ENCODE data around the gene COX11.

The COX11 gene

DNA sequence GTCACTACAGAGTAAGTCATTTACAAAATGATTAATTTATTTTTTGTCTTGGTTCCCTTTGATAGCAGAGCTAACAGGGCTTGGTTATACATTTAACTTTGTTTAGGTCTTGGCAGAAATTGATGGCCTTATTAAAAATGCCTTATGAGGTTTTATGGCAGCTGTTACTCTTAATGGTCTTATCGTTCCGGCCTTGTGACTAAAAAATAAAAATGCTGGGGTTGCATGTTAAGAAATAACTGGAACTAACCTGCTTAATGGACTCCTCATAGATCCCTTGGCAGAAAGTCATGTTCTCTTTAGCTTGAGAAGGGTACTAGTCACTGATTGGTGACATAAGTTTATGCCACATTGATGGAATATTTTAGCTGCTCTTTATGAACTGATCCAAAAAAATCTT, 18.3 kb downstream of the COX11 start:
- Histone ChIP-seq H3K4me2 (ENCODE audit: low read depth, low read length, poor library complexity, severe bottlenecking) (no peak overlapping the region), H2AFZ (ENCODE audit: low read length) (no peak overlapping the region), H3K9me3 (ENCODE audit: insufficient read depth, low read depth, low read length) (no peaks in the 10 kb centered on the region), H3K4me3 (ENCODE audit: low read length, poor library complexity, severe bottlenecking) (no peak overlapping the region), H3K9me2 (replicated peaks; ENCODE audit: low read depth, low read length) (no peaks in the 10 kb centered on the region), H3K27me3 (ENCODE audit: insufficient read depth, low read length, poor library complexity, severe bottlenecking) (no peaks in the 10 kb centered on the region), H3K79me2 (ENCODE audit: insufficient read depth, low read length) (no peaks in the 10 kb centered on the region), H3F3A (ENCODE audit: low read depth) (no peaks in the 10 kb centered on the region), H3K4me1 (ENCODE audit: insufficient read depth, low read length, poor library complexity, severe bottlenecking) (peaks cover 39% of the 10 kb centered on the region), H3K9ac (ENCODE audit: low read depth, low read length, poor library complexity, severe bottlenecking) (no peak overlapping the region), H3K36me3 (ENCODE audit: insufficient read depth, low read length) (no peaks in the 10 kb centered on the region), H4K20me1 (ENCODE audit: insufficient read depth, low read length, poor library complexity, severe bottlenecking) (no peaks in the 10 kb centered on the region)
- TF ChIP-seq, protein P1, sequence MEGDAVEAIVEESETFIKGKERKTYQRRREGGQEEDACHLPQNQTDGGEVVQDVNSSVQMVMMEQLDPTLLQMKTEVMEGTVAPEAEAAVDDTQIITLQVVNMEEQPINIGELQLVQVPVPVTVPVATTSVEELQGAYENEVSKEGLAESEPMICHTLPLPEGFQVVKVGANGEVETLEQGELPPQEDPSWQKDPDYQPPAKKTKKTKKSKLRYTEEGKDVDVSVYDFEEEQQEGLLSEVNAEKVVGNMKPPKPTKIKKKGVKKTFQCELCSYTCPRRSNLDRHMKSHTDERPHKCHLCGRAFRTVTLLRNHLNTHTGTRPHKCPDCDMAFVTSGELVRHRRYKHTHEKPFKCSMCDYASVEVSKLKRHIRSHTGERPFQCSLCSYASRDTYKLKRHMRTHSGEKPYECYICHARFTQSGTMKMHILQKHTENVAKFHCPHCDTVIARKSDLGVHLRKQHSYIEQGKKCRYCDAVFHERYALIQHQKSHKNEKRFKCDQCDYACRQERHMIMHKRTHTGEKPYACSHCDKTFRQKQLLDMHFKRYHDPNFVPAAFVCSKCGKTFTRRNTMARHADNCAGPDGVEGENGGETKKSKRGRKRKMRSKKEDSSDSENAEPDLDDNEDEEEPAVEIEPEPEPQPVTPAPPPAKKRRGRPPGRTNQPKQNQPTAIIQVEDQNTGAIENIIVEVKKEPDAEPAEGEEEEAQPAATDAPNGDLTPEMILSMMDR (conservative IDR thresholded peaks at IDR 0.05; ENCODE audit: low read length): no peak
- no peak for TF ChIP-seq EZH2phosphoT487 (IDR thresholded peaks at IDR 0.05; ENCODE audit: borderline replicate concordance)

DNA sequence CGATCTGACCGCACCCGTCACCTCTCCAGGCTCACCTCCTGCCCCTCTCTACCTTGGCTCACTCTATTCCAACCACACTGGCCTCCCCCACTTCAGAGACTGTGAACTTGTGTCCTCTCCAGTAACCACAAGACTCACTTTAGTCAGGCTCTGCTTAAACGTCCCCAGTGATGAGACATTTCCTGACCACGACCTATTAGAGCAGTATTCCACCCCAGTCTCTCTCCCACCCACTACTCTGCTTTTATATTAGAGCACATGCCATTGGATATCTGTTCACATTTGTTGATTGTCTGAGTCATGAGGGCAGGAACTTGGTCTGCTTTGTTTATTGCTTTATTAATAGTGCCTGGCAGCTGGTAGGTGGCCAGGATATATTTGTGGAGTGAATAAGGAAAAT, 20.1 kb downstream of the COX11 start:
- peaks cover 46% of the 10 kb centered on the region for H3K4me1 ChIP-seq (ENCODE audit: insufficient read depth, low read length, poor library complexity, severe bottlenecking)
- TF ChIP-seq, protein P1 (conservative IDR thresholded peaks at IDR 0.05; ENCODE audit: low read length): no peak
- TF ChIP-seq EZH2phosphoT487 (IDR thresholded peaks at IDR 0.05; ENCODE audit: borderline replicate concordance): no peak
- H3K9ac ChIP-seq (ENCODE audit: low read depth, low read length, poor library complexity, severe bottlenecking): no peak overlapping the region
- no peaks in the 10 kb centered on the region for H3K9me3 ChIP-seq (ENCODE audit: insufficient read depth, low read depth, low read length)
- H3K9me2 ChIP-seq (replicated peaks; ENCODE audit: low read depth, low read length): no peaks in the 10 kb centered on the region
- peak overlapping the region; percentile 19 for H3K4me2 ChIP-seq (ENCODE audit: low read depth, low read length, poor library complexity, severe bottlenecking)
- H3K27me3 ChIP-seq (ENCODE audit: insufficient read depth, low read length, poor library complexity, severe bottlenecking): no peaks in the 10 kb centered on the region
- no peaks in the 10 kb centered on the region for H3K36me3 ChIP-seq (ENCODE audit: insufficient read depth, low read length)
- H4K20me1 ChIP-seq (ENCODE audit: insufficient read depth, low read length, poor library complexity, severe bottlenecking): no peaks in the 10 kb centered on the region
- no peaks in the 10 kb centered on the region for H3F3A ChIP-seq (ENCODE audit: low read depth)
- no peak overlapping the region for H2AFZ ChIP-seq (ENCODE audit: low read length)
- no peak overlapping the region for H3K4me3 ChIP-seq (ENCODE audit: low read length, poor library complexity, severe bottlenecking)
- H3K79me2 ChIP-seq (ENCODE audit: insufficient read depth, low read length): no peaks in the 10 kb centered on the region

DNA sequence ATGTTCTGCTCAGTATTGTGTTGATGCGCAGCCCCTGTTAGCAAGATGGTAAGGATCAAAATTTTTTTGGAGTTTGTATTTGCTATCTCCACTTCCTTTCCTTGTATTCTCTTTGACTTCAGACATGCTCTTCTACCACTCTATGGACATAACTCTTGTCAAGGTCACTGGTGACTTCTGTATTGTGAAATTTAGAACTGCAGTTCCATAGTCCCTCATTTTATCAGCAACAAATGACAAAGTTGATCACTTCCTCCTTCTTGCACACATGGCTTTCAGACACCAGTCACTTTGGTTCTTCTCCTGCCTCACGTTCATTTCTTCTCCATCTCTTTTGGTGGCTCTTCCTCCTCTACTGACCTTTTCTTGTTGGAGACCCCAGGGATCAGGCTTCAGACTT, 21.1 kb downstream of the COX11 start:
- Histone ChIP-seq H2AFZ (ENCODE audit: low read length) (0 out of 2 replicates have a peak overlapping the region, but pooled peaks have one; percentile 1), H3K36me3 (ENCODE audit: insufficient read depth, low read length) (no peaks in the 10 kb centered on the region), H3K9me2 (replicated peaks; ENCODE audit: low read depth, low read length) (no peaks in the 10 kb centered on the region), H3K27me3 (ENCODE audit: insufficient read depth, low read length, poor library complexity, severe bottlenecking) (no peaks in the 10 kb centered on the region), H3K9me3 (ENCODE audit: insufficient read depth, low read depth, low read length) (no peaks in the 10 kb centered on the region), H3K4me1 (ENCODE audit: insufficient read depth, low read length, poor library complexity, severe bottlenecking) (peaks cover 46% of the 10 kb centered on the region), H3F3A (ENCODE audit: low read depth) (no peaks in the 10 kb centered on the region), H3K4me2 (ENCODE audit: low read depth, low read length, poor library complexity, severe bottlenecking) (peak overlapping the region; percentile 19), H3K4me3 (ENCODE audit: low read length, poor library complexity, severe bottlenecking) (no peak overlapping the region), H4K20me1 (ENCODE audit: insufficient read depth, low read length, poor library complexity, severe bottlenecking) (no peaks in the 10 kb centered on the region), H3K79me2 (ENCODE audit: insufficient read depth, low read length) (no peaks in the 10 kb centered on the region), H3K9ac (ENCODE audit: low read depth, low read length, poor library complexity, severe bottlenecking) (no peak overlapping the region)
- TF ChIP-seq EZH2phosphoT487 (IDR thresholded peaks at IDR 0.05; ENCODE audit: borderline replicate concordance): no peak
- TF ChIP-seq, protein P1 (conservative IDR thresholded peaks at IDR 0.05; ENCODE audit: low read length): no peak
